ENCODE measurements around the gene STARD13.

STARD13 gene

GRCh38 chr13:33224191-33224590, 61.4 kb downstream of the STARD13 start:
- DNase-seq (ENCODE audit: low read depth) = no peak

DNA sequence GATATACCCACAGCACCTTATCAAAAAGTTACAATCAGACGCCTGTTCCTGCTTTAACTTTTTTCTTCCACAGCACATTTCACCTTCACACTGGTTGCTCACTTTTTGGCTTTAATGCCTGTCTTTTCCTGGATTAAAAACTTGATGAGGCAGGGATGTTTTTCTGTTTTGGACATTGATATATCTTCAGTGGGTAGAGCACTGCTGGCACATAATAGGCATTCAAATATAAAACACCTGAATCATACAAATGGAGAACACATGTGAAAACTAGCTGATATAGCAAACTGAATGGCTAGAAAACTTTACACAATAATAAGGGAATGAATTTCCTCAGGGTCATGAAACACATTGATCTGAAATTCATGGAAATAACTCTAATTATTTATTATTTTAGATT, 65.6 kb downstream of the STARD13 start:
- no peak for DNase-seq (ENCODE audit: low read depth)

DNA sequence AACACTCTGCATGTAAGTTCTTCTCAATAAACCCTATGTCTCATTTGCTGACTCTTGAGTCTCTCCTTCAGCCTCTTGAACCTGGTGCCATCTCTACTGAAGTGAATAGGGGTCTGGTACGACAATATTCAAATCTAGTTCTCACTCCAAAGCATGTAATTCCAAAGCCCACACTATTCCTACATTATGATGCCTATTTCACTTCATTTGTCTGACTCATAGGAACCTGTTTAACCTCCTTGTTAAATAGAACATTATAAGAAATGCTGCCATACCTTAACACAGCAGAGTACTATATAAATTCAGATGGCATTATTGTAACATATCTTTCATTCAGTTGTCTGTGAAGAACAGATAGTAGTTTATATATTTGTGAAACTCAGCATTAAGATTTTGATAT, 67.1 kb downstream of the STARD13 start:
- DNase-seq (ENCODE audit: low read depth) = no peak

DNA sequence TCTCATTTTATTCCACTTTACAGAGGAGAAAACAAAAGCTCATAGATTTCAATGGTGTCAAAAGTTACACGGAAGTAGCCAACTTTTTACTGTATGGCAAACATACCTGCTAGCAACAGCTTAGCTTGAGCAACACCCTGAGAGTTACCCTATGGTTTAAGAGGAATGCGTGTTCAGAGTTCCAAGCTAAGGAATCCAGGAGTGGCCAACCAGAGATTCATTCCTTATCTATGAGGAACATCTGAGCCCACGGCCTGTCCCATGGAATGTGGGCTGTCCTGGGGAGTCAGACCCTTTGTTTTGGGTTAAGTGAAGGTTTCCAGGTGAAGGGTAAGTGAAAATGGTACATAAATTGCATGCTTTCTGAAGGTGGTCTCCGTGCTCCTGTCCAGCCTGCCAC, 67.5 kb downstream of the STARD13 start:
- DNase-seq (ENCODE audit: low read depth) = no peak

DNA sequence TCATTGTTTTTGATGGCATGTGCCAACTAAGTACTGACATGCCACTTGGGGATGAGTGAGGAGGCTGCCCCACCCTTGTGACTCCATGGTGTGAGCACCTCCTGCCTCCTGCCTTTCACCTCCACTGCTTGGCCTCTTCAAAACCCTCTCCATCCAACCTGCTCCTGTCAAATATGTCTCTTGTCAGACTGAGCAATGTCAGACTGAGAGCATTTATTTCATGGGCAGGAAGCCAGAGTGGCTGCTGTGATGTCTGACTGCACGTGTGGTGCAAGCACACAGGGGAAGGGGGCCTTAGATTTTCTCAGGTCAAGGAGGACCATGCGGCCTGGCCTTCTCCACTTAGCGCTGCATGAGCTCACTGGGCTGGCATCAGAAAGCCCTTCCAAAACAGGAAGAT, 68.3 kb downstream of the STARD13 start:
- no peak for DNase-seq (ENCODE audit: low read depth)

DNA sequence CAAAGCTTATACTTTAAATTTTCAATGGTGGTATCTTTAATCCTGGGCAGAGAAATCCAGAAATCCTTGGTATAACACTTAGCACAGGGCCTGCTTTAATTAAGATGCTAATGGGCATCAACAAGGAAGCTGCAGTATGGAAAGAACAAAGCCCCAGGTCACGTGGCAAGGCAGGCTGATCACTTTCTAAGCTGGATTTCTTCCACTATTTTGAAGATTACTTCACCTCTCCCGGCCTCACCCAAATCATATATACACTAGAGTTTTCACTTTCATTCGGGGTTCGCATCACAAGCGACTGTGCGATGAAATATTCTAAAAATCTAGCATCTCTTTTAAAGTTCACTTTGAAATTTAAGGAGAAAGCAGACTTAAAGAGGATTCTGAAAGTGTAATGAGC, 71.8 kb downstream of the STARD13 start:
- DNase-seq (ENCODE audit: low read depth) = no peak

- no peak for DNase-seq (ENCODE audit: low read depth)
Measured at GRCh38 chr13:33213024-33213768, 72.4 kb downstream of the STARD13 start.

DNA sequence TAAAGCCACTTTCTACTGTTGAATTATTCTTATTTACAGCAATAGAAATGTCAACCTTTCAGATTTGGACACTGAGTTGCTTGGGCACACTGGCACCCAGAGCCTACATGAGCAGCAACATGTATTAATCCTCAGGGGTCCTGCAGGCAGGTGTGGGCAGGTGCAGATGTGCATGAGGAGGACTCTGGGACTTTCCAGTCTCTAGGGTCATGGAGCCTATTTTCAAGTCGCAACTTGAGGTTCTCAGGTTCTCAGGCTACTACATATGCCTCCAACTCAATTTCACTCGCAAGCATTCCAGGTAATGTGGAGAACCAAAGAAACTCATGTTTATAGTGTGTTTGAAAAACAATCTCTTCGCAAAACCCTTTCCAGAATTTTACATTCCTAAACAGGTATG, 73.2 kb downstream of the STARD13 start:
- no peak for DNase-seq (ENCODE audit: low read depth)

- DNase-seq (ENCODE audit: low read depth) = no peak
Measured at GRCh38 chr13:33210090-33210489, 75.5 kb downstream of the STARD13 start.

GRCh38 chr13:33208290-33209220, 77.0 kb downstream of the STARD13 start:
- no peak for DNase-seq (ENCODE audit: low read depth)

GRCh38 chr13:33207615-33207961, 78.0 kb downstream of the STARD13 start:
- DNase-seq (ENCODE audit: low read depth) = no peak

- DNase-seq (ENCODE audit: low read depth) = no peak
Measured at GRCh38 chr13:33206945-33207614, 78.5 kb downstream of the STARD13 start.

DNA sequence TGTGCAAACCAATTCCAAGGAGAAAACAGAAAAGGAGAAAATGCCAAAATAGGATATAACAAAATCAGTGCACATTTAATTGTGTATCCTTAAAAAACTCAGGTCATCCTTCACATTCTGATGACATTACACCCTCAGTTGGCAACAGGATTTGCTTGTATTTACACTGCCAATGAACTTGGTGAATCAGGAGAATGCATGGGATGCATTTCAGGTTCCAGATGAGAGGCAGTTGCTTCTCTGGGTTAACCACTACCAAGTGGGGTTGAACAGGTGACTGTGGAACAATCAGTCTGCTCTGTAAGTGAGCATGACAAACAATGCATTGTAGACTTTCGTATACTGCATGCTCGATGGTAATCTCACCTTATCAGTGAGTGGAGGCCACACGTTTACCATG, 79.1 kb downstream of the STARD13 start:
- DNase-seq (ENCODE audit: low read depth) = no peak

DNA sequence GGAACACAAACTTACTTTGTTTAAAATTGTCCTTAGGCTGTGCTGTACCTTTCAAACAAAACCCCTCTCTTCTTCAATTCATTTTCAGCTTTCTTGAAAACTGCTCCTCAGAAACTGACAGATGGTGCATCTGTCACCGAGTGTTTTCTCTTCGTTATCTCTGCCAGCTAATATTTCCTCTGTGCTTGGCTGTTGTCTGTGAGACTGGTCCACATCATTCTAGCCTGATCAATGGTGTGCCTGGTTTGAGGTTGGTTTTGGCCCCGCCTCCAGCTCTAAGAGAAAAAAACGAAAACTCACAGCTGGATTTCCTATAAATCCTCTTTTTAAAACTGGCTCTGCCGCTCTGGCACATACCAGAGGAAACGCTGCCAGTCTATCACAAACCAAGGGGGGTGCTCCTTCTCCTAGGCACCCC, 79.7 kb downstream of the STARD13 start:
- no peak for DNase-seq (ENCODE audit: low read depth)

GRCh38 chr13:33205224-33205623, 80.3 kb downstream of the STARD13 start:
- DNase-seq (ENCODE audit: low read depth) = no peak

DNA sequence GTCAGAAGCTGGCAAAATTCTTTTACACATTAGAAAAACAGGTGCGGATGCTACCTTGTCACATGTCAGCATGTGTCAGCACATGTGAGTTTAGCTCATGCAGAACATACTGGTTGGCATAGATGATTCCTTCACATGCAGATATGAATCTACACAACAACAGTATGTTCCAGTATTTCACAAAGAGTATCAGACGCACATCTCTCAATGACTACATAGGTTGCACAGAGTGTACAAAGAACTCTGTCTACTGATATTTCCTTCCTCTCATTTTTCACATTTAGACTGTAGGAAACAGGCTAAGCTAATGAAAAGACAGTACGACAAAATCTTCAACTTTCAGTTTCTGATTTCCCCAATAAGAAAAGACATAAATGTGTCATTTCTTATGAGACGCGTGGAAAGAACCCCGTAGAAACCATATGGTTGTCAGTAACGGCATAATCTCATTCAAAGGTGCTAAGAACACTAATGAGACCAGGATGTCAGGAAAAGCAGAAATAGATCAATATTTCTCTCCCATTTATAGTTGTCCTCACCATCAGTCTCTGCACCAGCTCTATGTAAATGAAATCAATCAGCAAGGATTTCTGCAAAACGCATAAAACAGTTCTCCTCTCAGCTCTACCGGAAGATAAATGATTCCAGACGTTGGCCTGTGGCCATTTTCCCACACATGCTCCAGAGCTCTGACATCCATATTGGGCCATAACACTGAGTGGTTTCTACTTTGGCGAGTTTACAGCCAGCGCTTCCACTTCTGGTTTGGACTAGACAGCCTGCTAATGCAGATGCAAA, 81.2 kb downstream of the STARD13 start:
- no peak for DNase-seq (ENCODE audit: low read depth)

DNA sequence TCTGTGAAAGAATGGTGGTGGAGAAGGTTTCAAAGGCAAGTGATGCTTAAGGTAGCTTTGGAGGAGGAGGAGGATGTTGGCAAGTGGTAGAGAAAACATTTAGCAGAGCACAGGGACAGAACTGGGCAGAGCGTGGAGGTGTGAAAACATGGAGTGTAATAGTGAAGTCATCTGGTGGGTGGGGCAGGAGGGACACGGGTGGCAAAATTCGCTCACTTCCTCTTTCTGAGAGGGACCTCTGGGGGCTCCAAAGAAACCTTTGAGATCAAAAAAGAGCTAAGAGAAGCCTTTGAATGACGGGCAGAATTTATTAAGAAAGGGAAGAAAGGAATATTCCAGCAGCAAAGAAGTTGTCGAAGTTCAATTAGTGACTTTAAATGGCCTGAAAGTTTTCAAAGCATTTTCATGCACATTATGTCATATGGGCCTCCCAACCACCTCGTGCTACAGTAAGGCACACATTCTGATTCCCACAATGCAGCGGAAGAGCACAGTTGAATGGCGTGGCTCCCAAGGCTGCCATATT, 82.8 kb downstream of the STARD13 start:
- DNase-seq (ENCODE audit: low read depth) = no peak

DNA sequence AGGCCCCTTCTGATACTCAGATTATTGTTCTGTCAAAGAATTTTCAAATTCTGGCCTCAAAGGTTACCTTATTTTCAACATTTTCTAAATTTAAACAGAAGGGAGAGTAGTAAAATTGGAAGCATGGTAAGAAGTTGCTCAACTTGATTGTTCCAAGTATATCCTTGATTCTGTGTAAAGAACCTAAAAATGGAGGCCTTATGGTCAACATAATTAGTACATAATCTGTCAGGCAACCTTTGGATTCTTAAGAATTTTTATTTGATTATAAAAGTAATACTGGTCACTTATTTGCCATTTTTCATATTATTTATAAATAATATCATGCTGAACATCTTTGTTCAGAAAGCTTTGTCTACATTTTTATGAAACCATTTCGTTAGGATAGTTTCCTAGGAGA, 83.9 kb downstream of the STARD13 start:
- DNase-seq (ENCODE audit: low read depth) = no peak

DNA sequence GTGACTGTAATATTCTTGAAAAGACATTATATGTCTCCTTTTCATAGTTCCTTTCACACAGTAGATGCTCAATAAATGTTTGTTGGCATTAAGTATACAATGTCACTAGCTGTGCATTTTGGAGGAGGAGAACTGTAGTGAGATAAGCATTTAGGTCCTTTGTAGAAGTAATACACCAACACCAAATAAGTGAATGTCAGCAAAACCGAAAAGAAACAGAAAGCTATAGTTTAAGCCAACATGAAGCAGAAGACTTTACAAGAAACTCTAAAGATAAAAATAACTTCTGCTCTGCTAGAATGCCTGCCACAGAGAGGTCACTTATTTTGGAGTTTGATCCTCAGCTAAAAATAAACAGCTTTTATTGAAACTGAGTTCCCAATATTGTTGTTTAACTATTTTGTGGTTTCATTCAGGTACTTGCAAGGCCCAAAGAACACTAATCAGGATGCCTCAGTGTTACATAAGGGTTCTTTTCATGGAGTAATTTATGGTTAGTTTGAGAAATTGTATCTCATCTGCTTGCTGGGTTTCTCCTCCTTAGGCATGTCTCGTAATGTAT, 86.2 kb downstream of the STARD13 start:
- DNase-seq (ENCODE audit: low read depth) = no peak

- DNase-seq (ENCODE audit: low read depth) = no peak
Measured at GRCh38 chr13:33197541-33197971, 88.0 kb downstream of the STARD13 start.

DNA sequence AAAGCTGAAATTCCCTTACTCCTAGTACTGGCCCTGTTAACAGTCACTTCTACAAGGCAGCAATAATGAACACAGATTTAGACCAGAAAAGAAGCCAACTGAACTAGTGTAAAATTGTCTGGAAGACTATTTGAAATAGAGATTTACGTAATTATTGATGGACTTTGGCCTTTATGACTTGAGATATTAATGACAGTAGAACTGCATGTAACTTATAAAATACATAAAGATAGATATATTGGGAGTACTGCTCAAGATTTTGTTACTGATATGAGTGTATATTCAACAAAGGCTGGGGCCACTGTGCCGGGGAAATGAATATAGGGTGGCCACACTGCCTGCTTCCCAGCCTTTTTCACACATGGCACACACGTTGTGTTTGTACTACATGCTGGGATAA, 88.8 kb downstream of the STARD13 start:
- no peak for DNase-seq (ENCODE audit: low read depth)
